Measurements from ENCODE around the gene PCDHGA11. TPM values are rescaled to one million over a fixed set of nuclear protein-coding genes. Genes with fewer than 3 reads are reported as not detected.
"Not testable (repeated sequence)": the region's sequence is repeated elsewhere in the genome, so short reads cannot be mapped to it uniquely, and the experiment has no call there.

The PCDHGA11 gene
- total and polyA plus RNA-seq, 4 donors: 0.22 to 2.5 (median 0.50) TPM

DNA sequence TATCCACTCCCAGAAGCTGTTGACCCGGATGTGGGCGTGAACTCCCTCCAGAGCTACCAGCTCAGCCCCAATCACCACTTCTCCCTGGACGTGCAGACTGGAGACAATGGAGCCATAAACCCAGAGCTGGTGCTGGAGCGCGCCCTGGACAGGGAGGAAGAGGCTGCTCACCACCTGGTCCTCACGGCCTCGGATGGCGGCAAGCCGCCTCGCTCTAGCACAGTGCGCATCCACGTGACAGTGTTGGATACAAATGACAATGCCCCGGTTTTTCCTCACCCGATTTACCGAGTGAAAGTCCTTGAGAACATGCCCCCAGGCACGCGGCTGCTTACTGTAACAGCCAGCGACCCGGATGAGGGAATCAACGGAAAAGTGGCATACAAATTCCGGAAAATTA, 27.6 kb upstream of the PCDHGA11 start (continued):
- TF ChIP-seq REST (IDR thresholded peaks at IDR 0.05): no peak

- H3K9me3 ChIP-seq (ENCODE audit: control insufficient read depth in 4 of 4, low read length in 3 of 4): peaks cover 29 to 76% (median 36%) of the 10 kb centered on the region in 4 donors
- WGBS: 36% methylated on average over 44 of the region's 53 CpGs
Measured at GRCh38 chr5:141394401-141395187, 26.3 kb upstream of the PCDHGA11 start.

DNA sequence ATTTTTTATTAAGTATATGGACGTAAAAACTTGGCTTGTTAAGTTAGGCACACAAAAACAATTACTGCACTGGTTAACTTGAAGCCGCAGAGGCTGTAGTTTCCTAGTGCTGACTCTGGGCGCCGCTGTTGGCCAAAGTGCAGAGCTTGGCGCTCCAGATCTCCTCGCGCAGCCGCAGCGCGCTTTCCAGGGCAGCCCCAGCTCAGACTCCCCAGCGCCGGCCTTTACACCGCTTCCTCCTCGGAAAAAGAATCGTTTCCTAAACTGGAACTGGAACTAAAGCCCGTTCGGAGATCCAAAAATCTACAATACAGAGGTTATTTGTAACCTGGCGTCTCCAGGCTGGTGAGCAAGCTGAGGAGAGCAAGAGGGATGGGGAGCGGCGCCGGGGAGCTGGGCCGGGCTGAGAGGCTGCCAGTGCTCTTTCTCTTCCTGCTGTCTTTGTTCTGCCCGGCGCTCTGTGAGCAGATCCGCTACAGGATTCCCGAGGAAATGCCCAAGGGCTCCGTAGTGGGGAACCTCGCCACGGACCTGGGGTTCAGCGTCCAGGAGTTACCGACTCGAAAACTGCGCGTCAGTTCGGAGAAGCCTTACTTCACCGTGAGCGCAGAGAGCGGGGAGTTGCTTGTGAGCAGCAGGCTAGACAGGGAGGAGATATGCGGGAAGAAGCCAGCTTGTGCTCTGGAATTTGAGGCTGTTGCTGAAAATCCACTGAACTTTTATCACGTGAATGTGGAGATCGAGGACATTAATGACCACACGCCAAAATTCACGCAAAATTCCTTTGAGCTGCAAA, 22.9 kb upstream of the PCDHGA11 start, which contains the start of gene PCDHGB5:
PCDHGB5 (plus strand) TSS at position 192 of the 796 bp plus-strand sequence; CDS start at position 373, 181 bp downstream.
- not testable (repeated sequence) for H3K27ac ChIP-seq (ENCODE audit: low read depth in 1 of 2, low read length in 2 of 2); DNase-seq (ENCODE audit: low spot score); H3K27me3 ChIP-seq (ENCODE audit: control insufficient read depth in 4 of 4, insufficient read depth in 4 of 4, low read length in 3 of 4); H3K9ac ChIP-seq (ENCODE audit: low read depth in 1 of 2, low read length in 2 of 2); H3K36me3 ChIP-seq (ENCODE audit: control insufficient read depth in 4 of 4, insufficient read depth in 3 of 4, low read depth in 1 of 4, low read length in 3 of 4); H3K4me1 ChIP-seq (ENCODE audit: control insufficient read depth in 4 of 4, insufficient read depth in 4 of 4, low read length in 3 of 4)
- 7% methylated on average over 24 of the region's 43 CpGs for WGBS
- Histone ChIP-seq H3K9me3 (ENCODE audit: control insufficient read depth in 4 of 4, low read length in 3 of 4) (peaks cover 20 to 67% (median 36%) of the 10 kb centered on the region in 4 donors), H3K4me3 (ENCODE audit: low read depth in 1 of 3, low read length in 3 of 3) (peak within 1 kb of the TSS; percentile 41 to 54 (median 45))
- TF ChIP-seq, protein P1, sequence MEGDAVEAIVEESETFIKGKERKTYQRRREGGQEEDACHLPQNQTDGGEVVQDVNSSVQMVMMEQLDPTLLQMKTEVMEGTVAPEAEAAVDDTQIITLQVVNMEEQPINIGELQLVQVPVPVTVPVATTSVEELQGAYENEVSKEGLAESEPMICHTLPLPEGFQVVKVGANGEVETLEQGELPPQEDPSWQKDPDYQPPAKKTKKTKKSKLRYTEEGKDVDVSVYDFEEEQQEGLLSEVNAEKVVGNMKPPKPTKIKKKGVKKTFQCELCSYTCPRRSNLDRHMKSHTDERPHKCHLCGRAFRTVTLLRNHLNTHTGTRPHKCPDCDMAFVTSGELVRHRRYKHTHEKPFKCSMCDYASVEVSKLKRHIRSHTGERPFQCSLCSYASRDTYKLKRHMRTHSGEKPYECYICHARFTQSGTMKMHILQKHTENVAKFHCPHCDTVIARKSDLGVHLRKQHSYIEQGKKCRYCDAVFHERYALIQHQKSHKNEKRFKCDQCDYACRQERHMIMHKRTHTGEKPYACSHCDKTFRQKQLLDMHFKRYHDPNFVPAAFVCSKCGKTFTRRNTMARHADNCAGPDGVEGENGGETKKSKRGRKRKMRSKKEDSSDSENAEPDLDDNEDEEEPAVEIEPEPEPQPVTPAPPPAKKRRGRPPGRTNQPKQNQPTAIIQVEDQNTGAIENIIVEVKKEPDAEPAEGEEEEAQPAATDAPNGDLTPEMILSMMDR (IDR thresholded peaks at IDR 0.05; ENCODE audit: low read depth, low read length, missing input control): peak; percentile 64
- peak; percentile 68 to 73 for TF ChIP-seq RAD21 (IDR thresholded peaks at IDR 0.05)

More at GRCh38 chr5:141394401-141395187, 26.3 kb upstream of the PCDHGA11 start:
- not testable (repeated sequence) for H3K4me1 ChIP-seq (ENCODE audit: control insufficient read depth in 4 of 4, insufficient read depth in 4 of 4, low read length in 3 of 4); H3K9ac ChIP-seq (ENCODE audit: low read depth in 1 of 2, low read length in 2 of 2); DNase-seq (ENCODE audit: low spot score); H3K27ac ChIP-seq (ENCODE audit: low read depth in 1 of 2, low read length in 2 of 2); H3K4me3 ChIP-seq (ENCODE audit: low read depth in 1 of 3, low read length in 3 of 3); H3K36me3 ChIP-seq (ENCODE audit: control insufficient read depth in 4 of 4, insufficient read depth in 3 of 4, low read depth in 1 of 4, low read length in 3 of 4); H3K27me3 ChIP-seq (ENCODE audit: control insufficient read depth in 4 of 4, insufficient read depth in 4 of 4, low read length in 3 of 4)

DNA sequence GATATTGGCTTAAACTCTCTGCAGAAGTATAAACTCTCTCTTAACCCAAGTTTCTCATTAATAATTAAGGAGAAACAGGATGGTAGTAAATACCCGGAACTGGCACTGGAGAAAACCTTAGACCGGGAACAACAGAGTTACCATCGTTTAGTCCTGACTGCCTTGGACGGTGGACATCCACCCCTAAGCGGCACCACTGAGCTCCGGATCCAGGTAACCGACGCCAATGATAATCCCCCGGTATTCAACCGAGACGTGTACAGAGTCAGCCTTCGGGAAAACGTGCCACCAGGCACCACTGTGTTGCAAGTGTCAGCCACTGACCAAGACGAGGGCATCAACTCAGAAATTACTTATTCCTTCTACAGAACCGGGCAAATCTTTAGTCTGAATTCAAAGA, 22.2 kb upstream of the PCDHGA11 start:
- Histone ChIP-seq H3K36me3 (ENCODE audit: control insufficient read depth in 4 of 4, insufficient read depth in 3 of 4, low read depth in 1 of 4, low read length in 3 of 4) (no peaks in the 10 kb centered on the region), H3K4me3 (ENCODE audit: low read depth in 1 of 3, low read length in 3 of 3) (peak overlapping the region in 2 of 3 donors; percentile 41 to 54), H3K27me3 (ENCODE audit: control insufficient read depth in 4 of 4, insufficient read depth in 4 of 4, low read length in 3 of 4) (peaks cover 0 to 3% (median 0%) of the 10 kb centered on the region in 4 donors), H3K9ac (ENCODE audit: low read depth in 1 of 2, low read length in 2 of 2) (no peak overlapping the region), H3K4me1 (ENCODE audit: control insufficient read depth in 4 of 4, insufficient read depth in 4 of 4, low read length in 3 of 4) (peaks cover 0 to 4% (median 0%) of the 10 kb centered on the region in 4 donors), H3K27ac (ENCODE audit: low read depth in 1 of 2, low read length in 2 of 2) (no peak overlapping the region), H3K9me3 (ENCODE audit: control insufficient read depth in 4 of 4, low read length in 3 of 4) (peaks cover 15 to 68% (median 35%) of the 10 kb centered on the region in 4 donors)
- DNase-seq (ENCODE audit: low spot score): no peak
- WGBS: 25% methylated on average over 15 of the region's 15 CpGs
- TF ChIP-seq RXRA (IDR thresholded peaks at IDR 0.05): no peak
- no peak for TF ChIP-seq GABPA (IDR thresholded peaks at IDR 0.05 in 1 of 2, conservative IDR thresholded peaks at IDR 0.05 in 1 of 2)
- TF ChIP-seq HNF4A (conservative IDR thresholded peaks at IDR 0.05): no peak
- TF ChIP-seq JUND (IDR thresholded peaks at IDR 0.05): no peak
- TF ChIP-seq HNF4G (IDR thresholded peaks at IDR 0.05): no peak
- TF ChIP-seq NR2F2 (IDR thresholded peaks at IDR 0.05): no peak
- TF ChIP-seq EGR1 (IDR thresholded peaks at IDR 0.05; ENCODE audit: low read depth in 2 of 2): no peak
- no peak for TF ChIP-seq YY1 (IDR thresholded peaks at IDR 0.05)
- no peak for TF ChIP-seq FOXA1 (IDR thresholded peaks at IDR 0.05)
- TF ChIP-seq, protein P1 (IDR thresholded peaks at IDR 0.05; ENCODE audit: low read depth, low read length, missing input control): no peak
- TF ChIP-seq TAF1 (conservative IDR thresholded peaks at IDR 0.05): no peak
- no peak for TF ChIP-seq FOXA2 (IDR thresholded peaks at IDR 0.05)
- TF ChIP-seq RAD21 (IDR thresholded peaks at IDR 0.05): no peak
